Colonic mucosa (tissue), 4 donors: Measurements from ENCODE around the gene PRKAR1B. TPM values are rescaled to one million over a fixed set of nuclear protein-coding genes. Genes with fewer than 3 reads are reported as not detected.

ENCODE experiments used
- DNase-seq: peaks from one replicate; pipeline ENCODE4 v3.0.0-alpha.2; 2020
- H3K27ac ChIP-seq: fragments of 200-600 bp; one replicate; pipeline ENCODE4 v1.8.0; 2021
- H3K27me3 ChIP-seq: fragments of 200-600 bp; one replicate; pipeline ENCODE4 v1.8.0; 2021
- H3K36me3 ChIP-seq: fragments of 200-600 bp; one replicate; pipeline ENCODE4 v1.8.0; 2021
- H3K4me1 ChIP-seq: fragments of 200-600 bp; one replicate; pipeline ENCODE4 v1.8.0; 2021; ENCODE audit warnings: mild to moderate bottlenecking
- H3K4me3 ChIP-seq: fragments of 200-600 bp; one replicate; pipeline ENCODE4 v1.8.0; 2021
- H3K9ac ChIP-seq, 2 donors: one replicate each; pipeline ENCODE4 v1.7.0; 2013; ENCODE audit warnings: control low read depth in 2 of 2, low read depth in 2 of 2, low read length in 2 of 2
- H3K9me3 ChIP-seq: fragments of 200-600 bp; one replicate; pipeline ENCODE4 v1.8.0; 2021
- CTCF ChIP-seq: fragments of 200-600 bp; IDR thresholded peaks from one replicate; pipeline ENCODE4 v1.8.0; 2022; ENCODE audit warnings: antibody characterized with exemption, mild to moderate bottlenecking
- intact Hi-C: fragments of 100-400 bp; cut with DNase I; formaldehyde crosslinking; loops from one replicate; pipeline ENCODE4 v1.14.1; 2022
- total RNA-seq, 2 donors: library from RNA; stranded (reverse); fragmentation: NEBNext Ultra II Directional in 1 of 2; extraction: Animal tissue kit (Norgen Biotek cat#: 25700) in 1 of 2; gene quantifications; one replicate each; pipeline ENCODE4 v1.2.1, GENCODE V29; 2021
- donor health status: healthy.
- donor health status: DM: no; HTN: no; CAD: no.
- donor health status: DM: no; HTN: no; CAD: no.

The PRKAR1B gene
- total RNA-seq, 2 donors from 2014 or later, result 19.2 to 32.8 TPM

GRCh38 chr7:738241-738640 is 11.2 kb upstream of the PRKAR1B start:
- no peak for DNase-seq
- intact Hi-C loops, result no loop called here
- H3K27me3 ChIP-seq, result no peaks in the 10 kb centered on the region
- H3K27ac ChIP-seq, result no peak overlapping the region
- no peak overlapping the region for H3K4me3 ChIP-seq
- no peak overlapping the region for H3K9ac ChIP-seq
- H3K9me3 ChIP-seq, result no peaks in the 10 kb centered on the region
- no peak for TF ChIP-seq CTCF
- no peaks in the 10 kb centered on the region for H3K36me3 ChIP-seq
- no peaks in the 10 kb centered on the region for H3K4me1 ChIP-seq

GRCh38 chr7:734808-735207 is 7.7 kb upstream of the PRKAR1B start:
- no peak for DNase-seq
- Histone ChIP-seq H3K4me1 (peaks cover 4% of the 10 kb centered on the region), H3K36me3 (no peaks in the 10 kb centered on the region), H3K27ac (no peak overlapping the region), H3K27me3 (no peaks in the 10 kb centered on the region), H3K9me3 (no peaks in the 10 kb centered on the region), H3K4me3 (no peak overlapping the region), H3K9ac (no peak overlapping the region)
- TF ChIP-seq CTCF, result no peak
- intact Hi-C loops, result no loop called here

GRCh38 chr7:734214-734613 is 7.1 kb upstream of the PRKAR1B start:
- Histone ChIP-seq H3K27ac (no peak overlapping the region), H3K9ac (no peak overlapping the region), H3K9me3 (no peaks in the 10 kb centered on the region), H3K4me3 (no peak overlapping the region), H3K4me1 (peaks cover 4% of the 10 kb centered on the region), H3K36me3 (no peaks in the 10 kb centered on the region), H3K27me3 (no peaks in the 10 kb centered on the region)
- no peak for DNase-seq
- intact Hi-C loops, result no loop called here
- no peak for TF ChIP-seq CTCF

GRCh38 chr7:732556-732955 is 5.5 kb upstream of the PRKAR1B start:
- peak overlapping the region in 1 of 2 donors; percentile 35 for H3K9ac ChIP-seq
- peaks cover 4% of the 10 kb centered on the region for H3K4me1 ChIP-seq
- H3K27ac ChIP-seq, result peak overlapping the region; percentile 29
- H3K4me3 ChIP-seq, result no peak overlapping the region
- H3K36me3 ChIP-seq, result no peaks in the 10 kb centered on the region
- TF ChIP-seq CTCF, result no peak
- intact Hi-C loops, result no loop called here
- H3K27me3 ChIP-seq, result no peaks in the 10 kb centered on the region
- DNase-seq, result no peak
- no peaks in the 10 kb centered on the region for H3K9me3 ChIP-seq

- no peaks in the 10 kb centered on the region for H3K36me3 ChIP-seq
- peak; percentile 27 for TF ChIP-seq CTCF
- peak overlapping the region; percentile 29 for H3K27ac ChIP-seq
- H3K27me3 ChIP-seq, result no peaks in the 10 kb centered on the region
- intact Hi-C loops, result no loop called here
- H3K9me3 ChIP-seq, result no peaks in the 10 kb centered on the region
- DNase-seq, result peak; percentile 86
- no peak overlapping the region for H3K4me3 ChIP-seq
- H3K4me1 ChIP-seq, result peaks cover 4% of the 10 kb centered on the region
- H3K9ac ChIP-seq, result peak overlapping the region in 1 of 2 donors; percentile 35
Observed at GRCh38 chr7:732094-732541, 5.0 kb upstream of the PRKAR1B start.
